Ammon's horn (tissue), 1 donor: ENCODE results near the gene USP26.
"Not testable (repeated sequence)": the region's sequence is repeated elsewhere in the genome, so short reads cannot be mapped to it uniquely, and the experiment has no call there.

Experiments used
- DNase-seq: peaks from one replicate; pipeline ENCODE4 v3.0.0-alpha.2; 2016; ENCODE audit warnings: low spot score

Gene USP26

DNA sequence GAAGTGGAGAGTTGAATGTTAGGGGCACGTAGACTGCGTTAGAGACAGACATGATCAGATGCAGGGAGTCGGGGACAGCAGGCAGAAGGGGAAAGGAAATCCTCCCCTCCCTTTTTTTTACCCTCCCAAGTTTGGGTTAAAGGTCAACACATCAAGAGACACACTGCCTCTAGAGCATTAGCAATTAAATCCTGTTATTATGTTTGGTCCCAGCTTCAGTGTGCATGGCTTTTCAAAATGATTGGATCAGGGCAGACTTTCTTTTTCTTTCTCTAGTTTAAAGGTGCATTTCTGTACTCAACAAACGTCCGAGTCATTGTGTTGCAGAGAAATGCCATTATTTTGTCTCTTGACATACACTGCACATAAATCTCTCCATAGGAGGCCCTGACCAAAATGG, 63.9 kb downstream of the USP26 start:
- DNase-seq: no peak

DNA sequence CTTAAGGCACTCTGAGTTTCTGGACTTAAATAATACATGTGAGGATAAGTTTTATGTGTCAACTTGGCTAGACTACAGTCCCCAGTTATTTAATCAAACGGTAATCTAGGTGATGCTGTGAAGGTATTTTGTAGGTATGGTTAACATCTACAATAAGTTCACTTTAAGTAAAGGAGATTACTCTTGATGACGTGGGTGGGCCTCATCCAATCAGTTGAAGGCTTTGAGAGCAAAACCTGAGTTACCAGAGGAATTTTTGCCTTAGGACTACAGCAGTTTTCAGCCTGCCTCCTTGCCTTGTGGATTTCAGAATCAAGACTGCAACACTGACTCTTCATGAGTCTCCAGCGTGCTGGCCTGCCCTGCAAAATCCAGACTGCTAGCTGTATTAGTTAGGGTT, 78.7 kb downstream of the USP26 start:
- no peak for DNase-seq

DNA sequence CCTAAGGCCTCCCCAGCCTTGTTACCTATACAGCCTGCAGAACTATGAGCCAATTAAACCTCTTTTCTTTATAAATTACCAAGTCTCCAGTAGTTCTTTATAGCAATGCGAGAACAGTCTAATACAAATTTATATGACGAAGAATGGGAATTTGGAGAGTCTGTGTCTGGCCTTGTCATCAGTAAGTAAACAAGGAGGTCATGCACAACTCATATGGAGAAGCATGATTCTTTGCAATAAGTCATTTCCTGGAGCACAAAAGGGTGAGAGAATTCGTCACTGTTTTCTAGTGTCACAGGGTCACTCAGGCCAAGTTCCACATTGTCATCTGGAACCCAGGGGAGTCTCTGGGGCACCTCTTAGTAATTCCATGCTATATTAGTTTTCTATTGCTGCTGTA, 89.5 kb downstream of the USP26 start:
- no peak for DNase-seq

DNA sequence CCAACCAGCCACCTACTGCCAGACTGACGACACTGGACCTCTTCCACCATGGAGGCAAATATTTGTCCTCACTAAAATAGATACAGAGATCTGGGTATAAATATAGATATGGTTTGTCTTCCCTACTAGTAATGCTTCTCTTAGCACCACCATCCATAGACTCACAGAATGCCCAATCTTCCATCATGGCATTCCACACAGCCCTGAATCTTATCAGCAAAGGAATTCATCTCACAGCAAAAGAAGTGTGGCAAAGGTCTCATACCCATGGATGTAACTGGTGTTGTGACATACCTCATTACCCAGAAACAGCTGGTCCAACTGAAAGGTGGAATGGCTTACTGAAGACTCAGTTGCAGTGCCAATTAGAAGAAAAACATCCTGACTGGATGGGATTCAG, 91.3 kb downstream of the USP26 start:
- DNase-seq: no peak

DNA sequence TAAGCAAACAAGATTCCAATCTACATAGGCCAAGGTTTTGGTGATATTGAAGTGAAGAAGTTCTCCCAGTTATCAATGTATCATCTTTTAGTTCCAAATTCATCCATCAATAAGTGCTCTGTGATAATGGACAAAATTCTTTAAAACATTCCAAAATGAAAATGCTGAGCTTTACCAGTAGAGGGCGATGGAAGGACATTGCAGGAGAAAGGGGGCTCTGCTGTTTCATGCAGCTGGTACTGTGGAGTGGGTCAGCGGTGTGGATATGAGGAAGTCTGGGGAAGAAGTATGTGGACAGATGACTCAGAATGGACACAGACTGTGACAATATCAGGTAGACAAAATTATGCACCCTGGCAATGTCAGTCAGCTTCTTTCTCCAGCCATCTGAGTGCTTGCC, 91.9 kb downstream of the USP26 start:
- peak; percentile 4 for DNase-seq

DNA sequence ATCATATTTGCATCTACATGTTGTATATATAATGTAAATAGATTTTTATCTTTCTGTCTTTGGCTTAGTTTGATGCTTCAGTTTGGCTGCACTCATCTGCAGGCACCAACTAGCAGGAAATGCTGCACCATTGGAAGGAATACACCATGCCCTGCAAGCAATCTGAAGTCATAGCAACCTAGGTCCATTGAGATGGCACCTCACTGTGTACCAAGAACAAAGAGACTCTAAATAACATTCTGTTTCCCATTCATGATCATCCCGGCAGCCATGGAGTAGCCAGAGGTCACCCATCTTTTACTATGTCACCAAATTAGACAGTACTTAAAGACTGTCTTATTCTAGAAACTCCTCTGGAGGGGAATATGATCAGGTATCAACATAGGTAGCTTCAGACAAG, 97.7 kb downstream of the USP26 start:
- no peak for DNase-seq

DNA sequence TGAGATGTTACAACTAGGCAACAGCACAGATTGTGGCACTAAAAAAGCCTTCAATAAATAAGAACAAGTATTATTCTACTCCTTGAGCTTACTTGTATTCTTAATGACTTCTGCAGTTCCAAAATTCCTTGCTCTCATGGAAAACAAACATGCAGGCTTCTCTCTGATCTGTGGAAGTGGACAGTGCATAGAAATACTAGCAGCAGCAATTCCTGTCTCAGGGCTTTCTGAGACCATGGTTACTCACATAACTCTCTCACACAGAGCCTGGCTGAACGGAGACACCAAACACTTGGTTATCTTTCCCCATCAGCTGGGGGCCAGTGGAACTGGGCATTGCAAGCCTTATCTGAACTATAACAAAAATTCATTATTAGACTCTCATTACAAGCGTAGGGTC, 106.1 kb downstream of the USP26 start:
- DNase-seq: no peak

DNA sequence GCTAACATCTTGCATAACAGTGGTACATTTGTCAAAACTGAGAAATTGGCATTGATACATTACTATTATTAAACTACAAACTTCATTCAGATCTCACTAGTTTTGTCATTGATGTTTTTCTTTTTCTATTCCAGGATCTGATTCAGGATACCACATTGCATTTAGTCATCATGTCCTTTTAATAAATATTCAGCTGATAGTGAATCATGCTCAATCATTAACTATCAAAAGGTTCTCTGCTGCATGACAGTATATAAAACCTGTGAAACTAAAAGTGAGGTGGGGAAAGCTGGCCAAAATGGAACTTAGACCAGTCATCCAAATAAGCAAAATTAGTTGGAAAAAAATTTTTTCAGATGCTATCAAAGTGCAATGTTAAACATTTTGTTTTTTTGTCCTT, 110.4 kb downstream of the USP26 start:
- no peak for DNase-seq

DNA sequence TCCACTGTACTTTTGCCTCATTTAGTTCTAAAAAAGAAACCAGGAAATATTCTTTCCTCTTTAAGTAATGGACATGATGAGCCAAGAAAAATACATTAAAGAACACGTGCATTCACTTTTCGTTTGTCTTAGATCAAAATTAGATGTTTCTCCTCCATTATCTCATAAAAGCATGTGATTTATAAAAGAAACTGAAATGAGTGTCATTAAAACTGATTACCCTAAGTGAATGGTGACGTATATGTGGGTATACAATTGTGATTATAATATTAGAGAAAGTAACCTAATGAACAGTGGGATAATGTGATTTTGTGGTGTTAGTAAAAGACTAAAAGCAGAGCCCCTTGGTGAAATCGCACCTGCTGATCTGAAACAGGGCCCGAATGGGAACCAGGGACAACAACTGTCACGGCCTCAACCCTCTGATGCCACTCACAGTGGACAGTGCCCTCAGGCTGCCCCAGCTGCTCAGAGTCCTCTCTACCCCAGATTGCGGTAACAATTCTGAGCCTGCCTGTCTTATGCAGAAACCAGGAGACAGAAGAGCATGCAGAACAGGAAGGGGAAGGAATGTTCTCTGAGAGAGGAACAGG, 112.8 kb downstream of the USP26 start:
- no peak for DNase-seq

DNA sequence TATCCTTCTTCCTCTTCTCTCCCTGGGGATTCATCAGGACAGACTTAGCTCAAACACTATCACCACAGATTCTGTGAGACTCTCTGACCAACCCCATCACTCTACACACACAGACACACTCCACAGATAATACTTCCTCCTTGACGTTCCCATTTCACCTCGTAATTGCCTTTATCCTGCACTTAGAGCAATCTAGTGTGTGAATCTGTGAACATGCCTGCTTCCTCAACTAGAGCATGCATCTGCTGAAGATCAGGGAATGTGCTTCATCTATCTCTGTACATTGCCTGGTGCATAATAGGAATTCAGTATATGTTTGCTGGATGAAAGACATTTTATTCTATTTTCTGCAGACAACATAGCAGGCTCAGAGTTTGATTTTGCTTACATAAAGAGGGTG, 113.4 kb downstream of the USP26 start:
- DNase-seq: no peak

DNA sequence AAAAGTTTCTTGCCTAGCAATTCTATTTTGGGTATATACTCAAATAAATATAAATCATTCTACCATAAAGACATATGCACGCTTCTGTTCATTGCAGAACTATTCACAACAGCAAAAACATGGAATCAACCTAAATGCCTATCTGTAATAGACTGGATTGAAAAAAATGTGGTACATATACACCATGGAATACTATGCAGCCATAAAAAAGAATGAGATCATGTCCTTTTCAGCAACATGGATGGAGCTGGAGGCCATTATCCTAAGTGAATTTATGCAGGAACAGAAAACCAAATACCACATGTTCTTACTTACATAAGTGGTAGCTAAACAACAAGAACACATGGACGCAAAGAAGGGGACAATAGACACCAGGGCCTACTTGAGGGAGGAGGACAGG, 116.9 kb downstream of the USP26 start:
- not testable (repeated sequence) for DNase-seq
